ENCODE data around the gene INTS11. TPM values are rescaled to one million over a fixed set of nuclear protein-coding genes. Genes with fewer than 3 reads are reported as not detected.
A peak's percentile ranks its signal among the peaks of the same experiment; 100 is the strongest.

Gene INTS11
- total and polyA plus RNA-seq, 2 of the 13 experiments (the other 11 are each of a cell fraction or from before 2014, with no cell fraction given): 52.8 to 94.8 TPM

- no peak for TF ChIP-seq THAP9 (CRISPR knock-in tag; IDR thresholded peaks at IDR 0.05; ENCODE audit: borderline replicate concordance)
- peak; percentile 50; the same call in 1 of the 2 replicates for TF ChIP-seq SATB2 (CRISPR knock-in tag; IDR thresholded peaks at IDR 0.05)
- peak; percentile 34; the same call in 1 of the 2 replicates for TF ChIP-seq HMG20A (CRISPR knock-in tag; IDR thresholded peaks at IDR 0.05; ENCODE audit: borderline replicate concordance)
- TF ChIP-seq NFE2L1 (CRISPR knock-in tag; IDR thresholded peaks at IDR 0.05; ENCODE audit: borderline replicate concordance): peak; percentile 21; the same call in 1 of the 2 replicates
- no peak for TF ChIP-seq FOXM1 (CRISPR knock-in tag; IDR thresholded peaks at IDR 0.05)
- TF ChIP-seq ZMAT5 (CRISPR knock-in tag; IDR thresholded peaks at IDR 0.05; ENCODE audit: borderline replicate concordance, low read depth): no peak
- no peak for TF ChIP-seq RBAK (CRISPR knock-in tag; IDR thresholded peaks at IDR 0.05)
- TF ChIP-seq ZBTB10 (CRISPR knock-in tag; IDR thresholded peaks at IDR 0.05; ENCODE audit: borderline replicate concordance): peak; percentile 84
- peak; percentile 60; the same call in 1 of the 2 replicates for TF ChIP-seq ARNTL (CRISPR knock-in tag; IDR thresholded peaks at IDR 0.05)
- peak; percentile 57; the same call in 1 of the 2 replicates for TF ChIP-seq FOXO1 (CRISPR knock-in tag; IDR thresholded peaks at IDR 0.05)
- no peak for TF ChIP-seq ZNF20 (CRISPR knock-in tag; IDR thresholded peaks at IDR 0.05)
- TF ChIP-seq ZNF572 (CRISPR knock-in tag; IDR thresholded peaks at IDR 0.05): 0 out of 2 replicates have a peak, but pooled peaks have one; percentile 36
- TF ChIP-seq ZNF367 (CRISPR knock-in tag; IDR thresholded peaks at IDR 0.05; ENCODE audit: borderline replicate concordance): 0 out of 2 replicates have a peak, but pooled peaks have one; percentile 35
- TF ChIP-seq PRDM15 (CRISPR knock-in tag; IDR thresholded peaks at IDR 0.05): no peak
- TF ChIP-seq SKIL (CRISPR knock-in tag; IDR thresholded peaks at IDR 0.05; ENCODE audit: borderline replicate concordance): peak; percentile 69
- TF ChIP-seq ZNF737 (CRISPR knock-in tag; IDR thresholded peaks at IDR 0.05; ENCODE audit: borderline replicate concordance): no peak
Measured at GRCh38 chr1:1359664-1360468, 35.4 kb upstream of the INTS11 start (continued).
